Prostate gland (tissue), 2 donors: ENCODE measurements around the gene ALOXE3.

Experiments used
- CTCF ChIP-seq, 4 experiments: fragments of 200-600 bp in 2 of 4; fragments of 450-650 bp in 2 of 4; sonication (generic) in 2 of 4; IDR thresholded peaks; 1 replicate in 3 of 4; 2 replicates in 1 of 4; pipeline ENCODE4 v1.5.1; 2016 to 2019; ENCODE audit warnings: antibody characterized with exemption in 4 of 4, mild to moderate bottlenecking in 2 of 4, moderate library complexity in 2 of 4
- POLR2A ChIP-seq: fragments of 450-650 bp; IDR thresholded peaks from one replicate; pipeline ENCODE4 v1.6.1; 2016; ENCODE audit warnings: antibody characterized with exemption, mild to moderate bottlenecking
- POLR2AphosphoS5 ChIP-seq: sonication (generic); formaldehyde crosslinking; IDR thresholded peaks from one replicate; pipeline ENCODE4 v1.6.1; 2017; ENCODE audit warnings: antibody characterized with exemption

- TF ChIP-seq POLR2A (no peak), CTCF (IDR thresholded peaks at IDR 0.05) (no peak), POLR2AphosphoS5 (no peak)
Measured at GRCh38 chr17:8141741-8142140, 23.4 kb upstream of the ALOXE3 start.
